NT2/D1 (cell line): ENCODE results near the gene HSPA12B.
A peak's percentile ranks its signal among the peaks of the same experiment; 100 is the strongest.

Source experiments
- DNase-seq: peaks from one replicate; pipeline ENCODE4 v3.0.0-alpha.2; 2011; ENCODE audit warnings: low read depth, low spot score
- H3K27me3 ChIP-seq: 2 replicates; pipeline ENCODE4 v1.6.0; 2011; ENCODE audit warnings: mild to moderate bottlenecking; ENCODE audit not compliant: insufficient read length, insufficient read depth
- H3K36me3 ChIP-seq: 2 replicates; pipeline ENCODE4 v1.6.1; 2011; ENCODE audit warnings: mild to moderate bottlenecking, low read length, mixed read lengths; ENCODE audit not compliant: insufficient read depth, insufficient read length
- H3K4me1 ChIP-seq: 2 replicates; pipeline ENCODE4 v1.5.1; 2011; ENCODE audit not compliant: insufficient read depth, insufficient read length
- H3K4me3 ChIP-seq: 2 replicates; pipeline ENCODE4 v1.5.1; 2011; ENCODE audit warnings: low read depth; ENCODE audit not compliant: insufficient read length
- H3K9ac ChIP-seq: 2 replicates; pipeline ENCODE4 v1.6.0; 2011; ENCODE audit warnings: low read depth; ENCODE audit not compliant: insufficient read length
- H3K9me3 ChIP-seq: 2 replicates; pipeline ENCODE4 v1.5.1; 2011; ENCODE audit warnings: mild to moderate bottlenecking, low read length; ENCODE audit not compliant: insufficient read depth
- SUZ12 ChIP-seq: IDR thresholded peaks from 2 replicates; pipeline ENCODE4 v1.6.1; 2011; ENCODE audit not compliant: insufficient read length, insufficient read depth; ENCODE audit errors: extremely low read depth
- YY1 ChIP-seq: IDR thresholded peaks from 2 replicates; pipeline ENCODE4 v1.6.1; 2011; ENCODE audit not compliant: insufficient read length, insufficient read depth
- ZNF274 ChIP-seq: IDR thresholded peaks from 2 replicates; pipeline ENCODE4 v1.6.1; 2011; ENCODE audit warnings: mild to moderate bottlenecking, low read depth, low read length

HSPA12B gene

DNA sequence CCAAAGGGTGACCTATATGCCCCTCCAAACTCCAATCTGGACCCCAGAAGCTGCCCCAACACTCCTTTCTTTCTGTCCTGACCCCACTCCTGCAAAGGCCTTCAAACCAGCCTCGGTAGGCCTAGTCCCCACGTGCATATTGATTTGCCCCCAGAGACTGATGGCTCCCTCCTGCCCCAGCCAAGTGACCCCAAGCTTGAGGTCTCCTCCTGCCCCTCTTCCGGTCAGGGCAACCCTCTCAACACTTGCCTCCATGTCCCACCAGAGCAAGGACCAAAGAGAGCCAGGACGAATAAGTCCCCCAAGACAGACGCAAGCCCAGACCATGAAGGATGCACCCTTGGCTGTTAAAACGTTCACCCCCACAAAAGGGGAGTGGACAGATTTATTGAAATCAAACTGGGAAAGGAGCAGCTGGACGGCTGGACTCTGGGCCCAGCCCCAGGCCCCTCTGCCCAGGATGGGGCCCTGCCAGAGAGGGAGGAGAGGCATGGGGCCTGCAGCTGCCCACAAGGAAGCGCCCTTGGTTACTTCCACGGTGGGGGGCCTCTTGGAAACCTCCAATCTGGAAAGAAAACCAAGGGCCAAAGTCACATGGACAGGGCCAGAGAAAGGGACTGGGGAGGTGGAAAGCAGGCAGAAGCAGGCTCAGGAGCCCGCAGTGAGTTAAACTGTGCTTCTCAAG lies 51.2 kb downstream of the HSPA12B start:
- Histone ChIP-seq H3K9me3 (no peaks in the 10 kb centered on the region; the same call in 1 of the 2 replicates), H3K4me3 (no peak overlapping the region), H3K9ac (no peak overlapping the region), H3K4me1 (peaks cover 8% of the 10 kb centered on the region), H3K36me3 (peaks cover 19% of the 10 kb centered on the region), H3K27me3 (peaks cover 32% of the 10 kb centered on the region)
- TF ChIP-seq ZNF274 (no peak), YY1 (no peak), SUZ12 (no peak)
- no peak for DNase-seq

DNA sequence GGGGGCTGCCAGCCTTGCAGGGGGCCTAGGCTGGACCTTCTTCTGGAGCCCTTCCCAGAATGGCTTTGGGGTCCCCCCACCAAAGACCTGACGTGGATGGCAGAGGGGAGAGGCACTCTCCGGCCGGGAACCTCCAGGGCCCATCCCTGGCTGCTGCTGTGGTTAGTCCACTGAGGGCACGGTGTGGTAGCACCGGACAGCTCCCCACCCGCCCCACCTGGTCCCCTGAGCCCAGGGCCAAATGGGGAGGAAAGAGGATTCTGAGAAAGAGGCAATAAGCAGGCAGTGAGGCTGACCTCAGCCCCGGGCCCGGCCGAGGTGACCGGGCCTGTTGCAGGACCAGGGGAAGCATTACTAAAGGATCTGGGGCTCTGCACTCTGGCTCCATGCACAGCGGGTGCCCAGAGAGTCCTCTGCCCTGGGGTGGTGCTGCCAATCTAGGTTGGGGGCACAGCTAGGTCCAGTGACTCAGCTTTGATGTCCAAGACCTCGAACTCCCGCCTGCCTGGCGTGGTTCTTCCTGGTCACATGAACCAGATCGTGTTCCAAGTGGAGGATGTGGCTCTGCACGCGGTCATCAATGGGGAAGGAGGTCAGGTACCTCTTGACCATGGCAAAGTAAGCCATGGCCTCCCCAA lies 51.9 kb downstream of the HSPA12B start:
- DNase-seq: no peak
- Histone ChIP-seq H3K4me3 (no peak overlapping the region), H3K4me1 (peaks cover 10% of the 10 kb centered on the region), H3K36me3 (peaks cover 19% of the 10 kb centered on the region), H3K9me3 (no peaks in the 10 kb centered on the region; the same call in 1 of the 2 replicates), H3K27me3 (peaks cover 27% of the 10 kb centered on the region), H3K9ac (no peak overlapping the region)
- TF ChIP-seq YY1 (no peak), ZNF274 (no peak), SUZ12 (no peak)

GRCh38 chr20:3784863-3785239 lies 52.4 kb downstream of the HSPA12B start:
- peaks cover 19% of the 10 kb centered on the region for H3K36me3 ChIP-seq
- DNase-seq: no peak
- TF ChIP-seq SUZ12: no peak
- TF ChIP-seq YY1: no peak
- TF ChIP-seq ZNF274: no peak
- H3K9me3 ChIP-seq: no peaks in the 10 kb centered on the region; the same call in 1 of the 2 replicates
- no peak overlapping the region for H3K9ac ChIP-seq
- peaks cover 22% of the 10 kb centered on the region for H3K27me3 ChIP-seq
- H3K4me1 ChIP-seq: peaks cover 10% of the 10 kb centered on the region
- no peak overlapping the region for H3K4me3 ChIP-seq

DNA sequence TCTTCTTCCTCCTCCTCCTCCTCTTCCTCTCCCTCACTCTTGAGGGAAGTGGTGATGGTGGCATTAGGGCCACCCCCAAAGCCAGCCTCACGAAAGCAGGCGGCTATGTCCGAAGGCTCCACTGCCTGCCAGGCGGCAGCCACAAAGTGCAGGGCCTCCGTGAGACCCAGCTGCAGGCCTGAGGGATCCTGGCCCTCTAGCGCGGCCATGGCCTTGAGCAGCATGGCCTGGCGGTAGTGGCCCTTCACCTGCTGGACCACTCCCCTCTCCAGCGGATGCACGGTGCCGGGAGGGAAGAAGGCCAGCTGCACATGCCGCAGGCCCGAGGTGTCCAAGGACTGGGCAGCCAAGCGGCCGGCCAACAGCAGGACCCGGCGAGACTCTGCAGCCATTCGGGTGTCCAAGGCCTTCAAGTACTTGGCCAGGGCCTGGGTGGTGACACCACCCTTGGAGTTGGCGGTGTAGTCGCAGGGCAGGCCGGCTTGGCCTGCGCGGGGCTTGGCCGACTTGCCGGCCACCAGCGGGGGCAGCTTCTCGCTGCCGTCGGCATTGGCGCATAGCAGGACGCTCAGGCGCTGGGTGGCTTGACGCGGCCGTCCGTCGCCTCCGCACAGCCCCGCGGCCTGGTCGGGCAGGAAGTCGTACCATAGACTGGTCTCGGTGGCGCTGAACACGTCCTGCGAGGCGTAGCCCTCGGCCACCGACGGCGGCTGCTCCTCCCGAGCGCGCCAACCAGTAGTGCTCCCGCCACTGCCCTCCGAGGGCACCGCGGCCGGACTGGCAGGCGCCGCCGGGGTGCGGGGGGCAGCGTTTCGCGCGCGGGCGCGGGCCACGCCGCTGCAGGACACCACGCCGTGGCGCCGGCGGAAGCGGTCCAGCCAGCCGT lies 53.0 kb downstream of the HSPA12B start:
- no peaks in the 10 kb centered on the region; the same call in 1 of the 2 replicates for H3K9me3 ChIP-seq
- H3K4me3 ChIP-seq: peak overlapping the region; percentile 70
- DNase-seq: no peak
- peaks cover 19% of the 10 kb centered on the region for H3K36me3 ChIP-seq
- peaks cover 10% of the 10 kb centered on the region for H3K4me1 ChIP-seq
- peak overlapping the region; percentile 80 for H3K9ac ChIP-seq
- H3K27me3 ChIP-seq: peaks cover 19% of the 10 kb centered on the region
- TF ChIP-seq ZNF274: no peak
- no peak for TF ChIP-seq SUZ12
- TF ChIP-seq YY1: no peak

GRCh38 chr20:3786126-3786484 lies 53.6 kb downstream of the HSPA12B start:
- Histone ChIP-seq H3K9ac (peak overlapping the region; percentile 80), H3K9me3 (no peaks in the 10 kb centered on the region; the same call in 1 of the 2 replicates), H3K27me3 (peaks cover 16% of the 10 kb centered on the region), H3K4me1 (peaks cover 8% of the 10 kb centered on the region), H3K36me3 (peaks cover 19% of the 10 kb centered on the region), H3K4me3 (peak overlapping the region; percentile 70)
- TF ChIP-seq YY1 (no peak), ZNF274 (no peak), SUZ12 (no peak)
- DNase-seq: no peak

DNA sequence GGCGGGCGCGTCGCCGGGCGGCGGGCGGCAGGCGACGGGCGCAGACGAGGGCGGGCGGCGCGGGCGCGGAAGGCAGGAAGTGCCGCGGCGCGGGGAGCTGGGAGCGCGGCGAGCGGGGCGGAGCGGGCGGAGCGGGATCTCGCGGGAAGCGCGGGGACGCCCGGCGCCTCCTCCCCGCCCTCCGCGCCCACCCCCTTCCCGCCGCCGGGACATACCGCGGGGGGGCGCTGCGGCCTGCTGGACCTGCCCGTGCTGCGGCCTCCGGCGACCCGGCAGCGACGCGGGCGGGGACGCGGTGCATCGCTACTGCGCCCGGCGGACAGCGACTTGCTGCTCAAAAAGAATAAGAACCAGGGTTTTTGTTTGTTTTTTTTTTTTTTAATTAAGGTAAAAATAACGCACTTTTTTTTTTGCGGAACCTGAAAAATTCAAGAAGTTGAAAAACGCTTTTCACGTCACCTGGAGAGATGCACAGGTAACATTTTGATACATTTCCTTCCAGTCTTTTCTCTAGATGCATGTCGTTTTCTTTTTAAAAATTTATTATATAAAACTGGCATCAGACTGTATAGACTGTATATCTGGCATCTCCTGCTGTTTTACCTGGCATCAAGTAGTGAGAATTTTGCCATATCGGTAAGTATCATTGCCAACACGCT lies 54.3 kb downstream of the HSPA12B start, which contains the start of gene CENPB:
Gene CENPB (minus strand): TSS at position 76 of the 659 bp plus-strand sequence. CDS start 257 bp downstream, outside the sequence.
- H3K4me3 ChIP-seq: peak within 1 kb of the TSS; percentile 70
- peaks cover 19% of the 10 kb centered on the region for H3K36me3 ChIP-seq
- peaks cover 8% of the 10 kb centered on the region for H3K4me1 ChIP-seq
- no peak for TF ChIP-seq YY1
- TF ChIP-seq SUZ12: no peak
- TF ChIP-seq ZNF274: no peak
- DNase-seq: peak; percentile 81
- H3K9me3 ChIP-seq: no peaks in the 10 kb centered on the region; the same call in 1 of the 2 replicates
- peaks cover 16% of the 10 kb centered on the region for H3K27me3 ChIP-seq
- H3K9ac ChIP-seq: peak within 1 kb of the TSS; percentile 80
